Limb (tissue), 2 donors: ENCODE data around the gene SMTNL2.
"Not testable (repeated sequence)": the region's sequence is repeated elsewhere in the genome, so short reads cannot be mapped to it uniquely, and the experiment has no call there.

ENCODE experiments used
- DNase-seq, 2 donors: peaks; one replicate each; pipeline ENCODE4 v3.0.0-alpha.2; 2016; ENCODE audit errors: extremely low spot score in 2 of 2

SMTNL2 gene

GRCh38 chr17:4559966-4560365 lies 24.4 kb upstream of the SMTNL2 start:
- DNase-seq = no peak

- DNase-seq = peak in 1 of 2 donors; percentile 30
Observed at GRCh38 chr17:4560421-4560820, 23.9 kb upstream of the SMTNL2 start, which contains the start of gene GGT6. GGT6 (minus strand) TSS chr17:4560577; CDS start chr17:4560521, 56 bp downstream.

GRCh38 chr17:4560837-4561256 lies 23.5 kb upstream of the SMTNL2 start:
- DNase-seq = no peak

GRCh38 chr17:4562015-4562969 lies 22.0 kb upstream of the SMTNL2 start:
- no peak for DNase-seq

- peak; percentile 63 to 84 for DNase-seq
Observed at GRCh38 chr17:4565209-4566141, 18.9 kb upstream of the SMTNL2 start.

- DNase-seq = peak; percentile 73 to 79
Observed at GRCh38 chr17:4566785-4567184, 17.5 kb upstream of the SMTNL2 start.

- DNase-seq = no peak
Observed at GRCh38 chr17:4569591-4569990, 14.7 kb upstream of the SMTNL2 start.

- DNase-seq = no peak
Observed at GRCh38 chr17:4572131-4572530, 12.2 kb upstream of the SMTNL2 start.

GRCh38 chr17:4573115-4573514 lies 11.2 kb upstream of the SMTNL2 start:
- no peak for DNase-seq

- no peak for DNase-seq
Observed at GRCh38 chr17:4573669-4574068, 10.7 kb upstream of the SMTNL2 start.

GRCh38 chr17:4574448-4575045 lies 9.8 kb upstream of the SMTNL2 start:
- DNase-seq = no peak

- DNase-seq = no peak
Observed at GRCh38 chr17:4576161-4576558, 8.2 kb upstream of the SMTNL2 start.

GRCh38 chr17:4576729-4577322 lies 7.5 kb upstream of the SMTNL2 start:
- DNase-seq = peak in 1 of 2 donors; percentile 75

GRCh38 chr17:4577386-4577993 lies 6.8 kb upstream of the SMTNL2 start:
- DNase-seq = no peak

GRCh38 chr17:4578349-4578748 lies 6.0 kb upstream of the SMTNL2 start:
- not testable (repeated sequence) for DNase-seq

- no peak for DNase-seq
Observed at GRCh38 chr17:4579678-4580077, 4.7 kb upstream of the SMTNL2 start.

- DNase-seq = no peak
Observed at GRCh38 chr17:4580291-4580690, 4.0 kb upstream of the SMTNL2 start.

GRCh38 chr17:4582101-4582501 lies 2.2 kb upstream of the SMTNL2 start:
- no peak for DNase-seq

- DNase-seq = no peak
Observed at GRCh38 chr17:4582691-4583090, 1.6 kb upstream of the SMTNL2 start.

GRCh38 chr17:4583206-4583605 lies 1.1 kb upstream of the SMTNL2 start:
- DNase-seq = no peak

- peak in 1 of 2 donors; percentile 69 for DNase-seq
Observed at GRCh38 chr17:4583782-4584100, 588 bp upstream of the SMTNL2 start.
